ENCODE results near the gene PDE4D. TPM values are rescaled to one million over a fixed set of nuclear protein-coding genes. Genes with fewer than 3 reads are reported as not detected.

Gene PDE4D
- total RNA-seq, 1 donor from 2014 or later = 28.2 TPM

GRCh38 chr5:59685793-59686192 is 207.7 kb downstream of the PDE4D start:
- CTCF ChIA-PET = no interaction called here
- POLR2A ChIA-PET = no interaction called here
- H3K27me3 Mint-ChIP-seq = no peaks in the 10 kb centered on the region
- intact Hi-C loops (cut with micrococcal nuclease) = no loop called here
- TF ChIP-seq CTCF (IDR thresholded peaks at IDR 0.05) = no peak
- H3K27ac Mint-ChIP-seq = no peak overlapping the region
- ATAC-seq (ENCODE audit: low read depth) = no peak
- no peaks in the 10 kb centered on the region for H3K9me3 Mint-ChIP-seq
- H3K36me3 Mint-ChIP-seq (ENCODE audit: low read depth) = peaks cover 2% of the 10 kb centered on the region
- no peak overlapping the region for H3K4me3 Mint-ChIP-seq
- DNase-seq = no peak
- H3K4me1 Mint-ChIP-seq = peaks cover 14% of the 10 kb centered on the region

- intact Hi-C loops (cut with micrococcal nuclease) = no loop called here
- DNase-seq (no peak), ATAC-seq (ENCODE audit: low read depth) (no peak)
- H3K4me1 Mint-ChIP-seq = peaks cover 14% of the 10 kb centered on the region
- TF ChIP-seq CTCF (IDR thresholded peaks at IDR 0.05) = no peak
- H3K27ac Mint-ChIP-seq = no peak overlapping the region
- H3K9me3 Mint-ChIP-seq = no peaks in the 10 kb centered on the region
- H3K27me3 Mint-ChIP-seq = no peaks in the 10 kb centered on the region
- ChIA-PET CTCF (no interaction called here), POLR2A (no interaction called here)
- no peak overlapping the region for H3K4me3 Mint-ChIP-seq
- peaks cover 2% of the 10 kb centered on the region for H3K36me3 Mint-ChIP-seq (ENCODE audit: low read depth)
Observed at GRCh38 chr5:59685191-59685530, 208.4 kb downstream of the PDE4D start.

- CTCF ChIA-PET = no interaction called here
- no peak overlapping the region for H3K27ac Mint-ChIP-seq
- H3K4me1 Mint-ChIP-seq = peaks cover 14% of the 10 kb centered on the region
- peaks cover 2% of the 10 kb centered on the region for H3K36me3 Mint-ChIP-seq (ENCODE audit: low read depth)
- POLR2A ChIA-PET = no interaction called here
- intact Hi-C loops (cut with micrococcal nuclease) = no loop called here
- ATAC-seq (ENCODE audit: low read depth) = no peak
- no peaks in the 10 kb centered on the region for H3K27me3 Mint-ChIP-seq
- no peak for DNase-seq
- no peaks in the 10 kb centered on the region for H3K9me3 Mint-ChIP-seq
- no peak for TF ChIP-seq CTCF (IDR thresholded peaks at IDR 0.05)
- no peak overlapping the region for H3K4me3 Mint-ChIP-seq
Observed at GRCh38 chr5:59684388-59685190, 208.9 kb downstream of the PDE4D start.

GRCh38 chr5:59683311-59683710 is 210.2 kb downstream of the PDE4D start:
- no peak for TF ChIP-seq CTCF (IDR thresholded peaks at IDR 0.05)
- Mint-ChIP-seq H3K4me1 (peaks cover 12% of the 10 kb centered on the region), H3K27me3 (no peaks in the 10 kb centered on the region), H3K27ac (no peak overlapping the region), H3K36me3 (ENCODE audit: low read depth) (peaks cover 2% of the 10 kb centered on the region), H3K4me3 (no peak overlapping the region), H3K9me3 (no peaks in the 10 kb centered on the region)
- intact Hi-C loops (cut with micrococcal nuclease) = no loop called here
- ATAC-seq (ENCODE audit: low read depth) (no peak), DNase-seq (no peak)
- CTCF ChIA-PET = no interaction called here
- POLR2A ChIA-PET = no interaction called here

GRCh38 chr5:59682542-59682941 is 211.0 kb downstream of the PDE4D start:
- DNase-seq (no peak), ATAC-seq (ENCODE audit: low read depth) (no peak)

More at GRCh38 chr5:59682542-59682941, 211.0 kb downstream of the PDE4D start:
- peaks cover 7% of the 10 kb centered on the region for H3K4me1 Mint-ChIP-seq
- H3K4me3 Mint-ChIP-seq = no peak overlapping the region
- intact Hi-C loops (cut with micrococcal nuclease) = no loop called here
- no peaks in the 10 kb centered on the region for H3K27me3 Mint-ChIP-seq
- H3K9me3 Mint-ChIP-seq = no peaks in the 10 kb centered on the region
- ChIA-PET CTCF (no interaction called here), POLR2A (no interaction called here)
- no peak for TF ChIP-seq CTCF (IDR thresholded peaks at IDR 0.05)
- peaks cover 2% of the 10 kb centered on the region for H3K36me3 Mint-ChIP-seq (ENCODE audit: low read depth)
- no peak overlapping the region for H3K27ac Mint-ChIP-seq
